Stimulated activated naive CD4-positive, alpha-beta T cell (primary cell): Measurements from ENCODE around the gene SNRNP25.
A peak's percentile ranks its signal among the peaks of the same experiment; 100 is the strongest.

Experiments used
- DNase-seq, 6 experiments: peaks; one replicate each; lab custom pipeline; 2025; lab: John Stamatoyannopoulos, UW

The SNRNP25 gene

DNA sequence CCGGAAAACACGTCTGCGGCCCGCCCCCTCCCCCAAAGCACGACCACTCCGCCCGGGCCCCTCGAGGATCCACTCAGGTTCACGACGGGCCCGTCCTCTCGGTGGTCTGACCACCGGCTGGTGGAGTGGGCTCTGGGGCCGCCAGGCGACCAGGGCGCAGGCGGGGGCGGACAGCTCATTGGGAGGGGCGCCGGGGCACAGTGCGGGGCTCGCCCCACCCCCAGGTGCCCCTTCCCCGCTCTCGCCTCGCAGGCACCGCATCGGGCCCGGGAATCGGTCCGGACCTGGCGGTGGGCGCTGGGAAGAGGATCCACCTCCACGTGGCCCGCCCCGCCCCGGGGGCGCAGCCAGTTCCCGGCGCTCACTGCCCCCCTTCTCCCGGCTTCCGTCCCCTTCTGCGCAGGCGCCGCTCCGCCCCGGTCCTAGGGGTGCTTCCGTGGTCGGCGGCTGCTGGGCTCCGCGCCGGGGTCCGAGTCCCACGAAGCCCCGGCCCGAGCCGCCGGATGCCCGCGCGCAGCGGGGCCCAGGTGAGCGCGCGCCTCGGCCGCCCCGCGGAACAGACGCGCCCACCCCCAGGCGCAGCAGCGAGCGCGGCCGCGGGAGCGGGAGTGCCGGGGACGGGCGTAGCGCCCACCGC is 24.3 kb downstream of the SNRNP25 start, which contains the start of gene MPG:
TSS of gene MPG (plus strand) at position 419 of the 637 bp plus-strand sequence. CDS start at position 504, 85 bp downstream.
- peak; percentile 53 to 80 (median 74) for DNase-seq

DNA sequence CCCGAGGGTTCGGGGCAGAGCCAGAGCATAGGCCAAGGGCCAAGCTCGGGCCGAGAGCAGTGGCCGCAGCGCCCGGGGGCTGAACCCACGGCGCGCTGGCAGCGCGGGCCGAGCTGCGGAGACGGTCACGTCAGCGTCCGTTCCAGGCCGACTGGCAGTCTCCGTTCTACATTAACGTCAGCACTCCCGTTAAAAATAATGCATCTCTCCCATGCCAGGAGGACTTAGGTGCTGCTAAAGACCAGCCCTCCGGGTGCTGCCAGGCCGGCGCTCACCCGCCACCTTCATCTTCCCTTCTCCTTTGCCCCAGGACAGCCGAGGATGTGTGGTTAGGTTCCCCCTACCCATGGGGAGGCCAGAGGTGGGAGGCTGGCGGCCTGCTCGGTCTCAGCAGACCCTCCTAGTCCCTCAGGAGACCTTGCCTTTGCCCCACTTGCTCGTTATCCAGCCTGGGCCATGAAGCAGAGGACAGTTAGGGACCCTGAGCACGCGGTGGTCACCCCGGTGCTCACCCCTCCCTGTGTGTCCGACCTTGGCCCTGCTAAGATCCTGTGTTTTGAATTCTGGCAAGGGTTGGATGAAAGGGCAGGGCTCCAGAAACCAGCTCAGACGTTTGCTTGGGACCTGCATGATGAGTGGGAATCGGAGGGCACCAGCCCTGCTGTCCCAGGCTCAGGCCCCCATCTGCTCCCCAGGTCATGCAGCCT is 25.0 kb downstream of the SNRNP25 start:
- DNase-seq: no peak

GRCh38 chr16:79151-80054 is 25.8 kb downstream of the SNRNP25 start:
- no peak for DNase-seq

DNA sequence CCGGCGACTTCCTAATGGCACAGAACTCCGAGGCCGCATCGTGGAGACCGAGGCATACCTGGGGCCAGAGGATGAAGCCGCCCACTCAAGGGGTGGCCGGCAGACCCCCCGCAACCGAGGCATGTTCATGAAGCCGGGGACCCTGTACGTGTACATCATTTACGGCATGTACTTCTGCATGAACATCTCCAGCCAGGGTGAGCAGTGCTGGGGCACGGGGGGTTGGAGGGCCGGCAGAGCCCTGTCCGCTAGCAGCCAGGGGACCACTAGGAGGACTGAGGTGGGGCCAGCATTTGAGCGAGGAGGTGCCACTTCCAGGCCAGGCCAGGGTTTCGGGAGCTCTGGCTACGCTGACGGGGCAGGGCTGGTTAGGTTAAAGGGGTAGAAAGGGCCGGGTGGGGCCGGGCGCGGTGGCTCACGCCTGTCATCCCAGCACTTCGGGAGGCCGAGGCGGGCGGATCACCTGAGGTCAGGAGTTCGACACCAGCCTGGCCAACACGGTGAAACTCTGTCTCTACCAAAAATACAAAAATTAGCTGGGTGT is 29.5 kb downstream of the SNRNP25 start:
- no peak for DNase-seq

GRCh38 chr16:83781-84615 is 30.4 kb downstream of the SNRNP25 start:
- no peak for DNase-seq

DNA sequence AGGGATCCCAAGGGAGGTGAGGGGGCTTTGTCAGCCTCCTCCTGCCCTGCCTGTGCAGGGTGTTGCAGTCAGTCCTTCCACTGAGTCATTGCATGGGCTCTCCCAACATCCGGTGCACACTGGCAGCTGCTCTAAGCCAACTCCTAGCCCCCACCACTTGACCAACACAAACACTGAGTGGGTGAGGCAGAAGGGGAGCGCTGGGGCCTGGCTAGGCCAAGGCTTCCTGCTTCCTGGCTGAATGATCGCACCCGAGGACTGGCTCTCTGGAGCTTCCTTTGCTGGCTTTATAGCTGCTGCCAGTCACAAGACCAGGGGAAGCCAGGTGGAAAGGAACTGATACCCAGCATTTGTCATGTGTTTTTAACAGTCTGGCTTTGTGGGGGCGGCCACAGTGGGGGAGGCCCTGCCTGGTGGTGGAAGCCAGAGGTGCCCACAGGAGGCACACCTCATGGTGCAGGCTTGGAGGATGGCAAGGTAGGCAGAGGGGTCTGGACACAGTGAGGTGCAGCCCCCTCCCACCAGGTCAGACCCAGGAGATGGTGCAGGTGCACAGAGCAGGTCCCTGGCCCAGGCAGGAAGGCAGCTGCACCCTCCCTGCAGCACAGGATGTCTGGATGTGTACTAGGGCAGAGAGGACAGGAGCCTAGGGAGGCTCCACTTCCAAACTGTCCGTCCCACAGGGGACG is 31.2 kb downstream of the SNRNP25 start:
- DNase-seq: peak in 1 of 6 experiments; percentile 9

- no peak for DNase-seq
Measured at GRCh38 chr16:85407-85782, 31.8 kb downstream of the SNRNP25 start.

DNA sequence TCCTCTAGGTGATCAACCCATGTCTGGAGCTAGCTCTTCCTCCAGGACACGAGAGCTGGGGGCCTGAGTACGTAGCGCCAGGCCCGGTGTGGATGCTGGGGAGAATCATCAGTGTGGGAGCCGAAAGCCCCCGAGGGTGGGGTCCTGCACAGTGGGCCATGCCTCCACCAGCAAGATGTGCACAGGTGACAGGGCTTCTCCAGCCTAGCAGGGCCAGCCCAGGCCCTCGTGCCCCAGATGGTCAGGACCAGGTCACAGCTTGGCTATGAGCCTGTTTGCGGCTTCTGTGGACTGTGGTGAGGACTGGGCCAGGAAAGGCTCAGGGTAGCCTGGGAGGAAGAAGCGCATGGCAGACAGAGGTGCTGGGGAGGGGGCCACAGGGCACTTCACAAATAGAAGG is 32.2 kb downstream of the SNRNP25 start:
- no peak for DNase-seq

DNA sequence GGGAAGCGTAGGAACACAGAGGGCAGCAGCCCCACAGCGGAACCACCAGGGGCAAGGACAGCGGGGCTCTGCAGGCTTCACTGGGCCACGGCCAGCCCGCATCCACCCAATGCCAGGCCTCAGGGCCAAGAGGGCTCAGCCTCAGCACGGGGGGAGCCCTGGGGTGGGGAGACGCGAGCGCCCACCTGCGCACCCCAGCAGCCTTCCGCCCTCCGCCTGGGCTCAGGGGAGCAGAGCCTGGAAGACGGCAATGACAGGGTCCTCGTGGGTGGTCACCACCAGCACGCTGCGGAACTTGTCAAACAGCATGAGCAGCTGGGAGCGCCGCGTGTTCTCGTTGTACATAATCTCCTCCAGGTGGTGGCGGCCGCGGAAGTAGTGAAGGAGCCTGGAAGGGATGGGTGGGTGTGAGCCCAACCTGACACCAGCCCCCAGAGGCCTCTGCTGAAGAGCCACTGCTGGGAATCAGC is 32.9 kb downstream of the SNRNP25 start:
- no peak for DNase-seq

GRCh38 chr16:88613-89012 is 35.0 kb downstream of the SNRNP25 start:
- no peak for DNase-seq

- no peak for DNase-seq
Measured at GRCh38 chr16:89391-90302, 36.0 kb downstream of the SNRNP25 start.

- no peak for DNase-seq
Measured at GRCh38 chr16:91484-91883, 37.9 kb downstream of the SNRNP25 start.

DNA sequence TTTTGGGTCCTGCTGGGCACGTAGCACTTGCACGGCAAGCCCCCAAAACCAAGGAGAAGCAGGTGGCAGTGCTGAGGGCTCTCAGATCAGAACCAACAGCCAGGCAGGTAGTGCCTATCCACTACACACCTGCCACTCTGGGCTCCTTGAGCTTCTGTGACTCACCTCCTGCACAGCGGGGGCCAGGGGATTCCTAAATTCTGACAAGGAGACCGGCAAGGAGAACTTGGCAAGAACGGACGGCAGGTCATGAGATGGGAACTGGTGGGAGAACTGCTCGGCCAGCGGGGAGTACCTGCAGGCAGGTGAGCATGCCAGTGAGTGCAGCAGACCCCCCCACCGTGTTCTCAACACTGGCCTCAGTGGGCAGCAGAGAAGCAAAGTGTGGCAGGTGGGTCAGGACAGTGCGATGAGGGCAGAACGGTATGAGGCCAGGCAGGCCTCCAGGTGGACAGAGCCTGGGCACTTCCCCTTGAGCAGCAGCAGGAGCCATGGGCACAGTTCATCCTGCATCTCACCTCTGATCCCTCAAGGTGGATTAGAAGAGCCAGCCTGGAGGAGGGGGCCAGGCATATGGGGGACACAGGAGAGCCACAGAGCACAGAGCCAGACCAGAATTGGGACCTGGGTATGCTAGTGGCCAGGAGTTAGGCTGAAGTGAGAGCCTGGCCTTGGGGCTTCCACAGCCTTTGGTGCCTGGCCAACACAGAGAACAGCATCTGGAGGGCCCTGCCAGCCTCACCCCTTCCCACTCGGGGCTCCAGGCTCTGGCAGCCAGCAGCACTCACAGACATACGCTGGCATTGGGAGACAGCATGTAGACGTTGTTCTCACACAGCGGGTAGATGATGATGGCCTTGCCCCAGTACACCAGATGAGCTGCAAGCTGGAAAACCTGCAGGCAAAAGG is 39.1 kb downstream of the SNRNP25 start:
- no peak for DNase-seq

DNA sequence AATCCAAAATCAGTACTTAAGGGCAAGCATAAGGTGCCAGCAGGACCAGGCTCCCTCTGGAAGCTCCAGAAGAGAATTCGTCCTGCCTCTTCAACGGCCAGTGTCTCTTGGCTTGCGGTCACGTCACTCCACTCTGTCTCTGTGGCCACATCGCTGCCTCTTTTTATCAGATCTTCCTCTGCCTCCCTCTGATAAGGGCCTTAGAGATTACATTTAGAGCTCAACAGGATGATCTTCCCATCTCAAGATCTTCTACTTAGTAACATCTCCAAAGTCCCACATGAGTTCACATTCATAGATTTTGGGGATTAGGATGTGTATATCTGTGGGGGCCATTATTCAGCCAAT is 41.3 kb downstream of the SNRNP25 start:
- no peak for DNase-seq

GRCh38 chr16:96935-97381 is 43.3 kb downstream of the SNRNP25 start:
- peak; percentile 67 to 88 (median 85) for DNase-seq

GRCh38 chr16:97822-98221 is 44.2 kb downstream of the SNRNP25 start:
- no peak for DNase-seq

- DNase-seq: no peak
Measured at GRCh38 chr16:100989-101388, 47.4 kb downstream of the SNRNP25 start.

DNA sequence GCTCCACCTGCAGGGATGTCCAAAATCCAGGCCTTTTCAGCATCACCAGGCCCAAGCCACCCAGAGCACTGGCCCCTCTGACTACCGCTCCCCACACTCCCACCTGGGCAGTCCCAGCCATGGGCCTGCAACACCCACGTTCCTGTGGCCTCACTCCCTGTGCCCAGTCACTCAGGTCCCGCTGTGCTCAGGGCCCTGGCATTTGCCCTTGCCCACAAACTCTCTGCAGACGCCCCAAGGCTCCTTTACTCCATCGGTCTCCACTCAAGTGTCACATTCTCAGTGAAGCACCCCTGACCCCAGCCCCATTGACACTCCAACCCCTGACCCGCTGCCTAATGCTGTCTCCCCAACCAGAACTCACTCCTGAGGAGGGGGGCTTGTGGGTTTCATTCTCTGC is 48.0 kb downstream of the SNRNP25 start:
- no peak for DNase-seq
